GM12864 (cell line): ENCODE measurements around the gene SSTR5.
"Not testable (repeated sequence)": the region's sequence is repeated elsewhere in the genome, so short reads cannot be mapped to it uniquely, and the experiment has no call there.

Experiments
- DNase-seq: peaks from one replicate; pipeline ENCODE4 v3.0.0-alpha.2; 2011; ENCODE audit warnings: low read depth
- H3K4me3 ChIP-seq: 2 replicates; pipeline ENCODE4 v1.5.1; 2011; ENCODE audit warnings: mild to moderate bottlenecking, low read depth, low read length, control low read depth
- CTCF ChIP-seq: IDR thresholded peaks from 2 replicates; pipeline ENCODE4 v1.5.1; 2011; ENCODE audit warnings: low read depth, mild to moderate bottlenecking, moderate library complexity, low read length, control low read depth, inconsistent platforms; ENCODE audit errors: missing control alignments

The SSTR5 gene

GRCh38 chr16:1072526-1073261 lies at the start of gene SSTR5:
TSS of gene SSTR5 (plus strand) at chr16:1072747. CDS start at chr16:1078869, 6,122 bp downstream.
- DNase-seq: no peak
- H3K4me3 ChIP-seq: no peak within 1 kb of the TSS
- TF ChIP-seq CTCF: no peak

GRCh38 chr16:1024138-1024537 lies 48.4 kb upstream of the SSTR5 start:
- no peak for DNase-seq
- no peak overlapping the region for H3K4me3 ChIP-seq
- TF ChIP-seq CTCF: no peak

GRCh38 chr16:1025183-1025809 lies 47.3 kb upstream of the SSTR5 start:
- not testable (repeated sequence) for H3K4me3 ChIP-seq, DNase-seq

- H3K4me3 ChIP-seq: no peak overlapping the region
- TF ChIP-seq CTCF: no peak
- no peak for DNase-seq
These were observed 46.3 kb upstream of the SSTR5 start for GRCh38 chr16:1026057-1026783.

- H3K4me3 ChIP-seq: no peak overlapping the region
- no peak for DNase-seq
- TF ChIP-seq CTCF: no peak
These were observed 45.6 kb upstream of the SSTR5 start for GRCh38 chr16:1026784-1027500.

DNA sequence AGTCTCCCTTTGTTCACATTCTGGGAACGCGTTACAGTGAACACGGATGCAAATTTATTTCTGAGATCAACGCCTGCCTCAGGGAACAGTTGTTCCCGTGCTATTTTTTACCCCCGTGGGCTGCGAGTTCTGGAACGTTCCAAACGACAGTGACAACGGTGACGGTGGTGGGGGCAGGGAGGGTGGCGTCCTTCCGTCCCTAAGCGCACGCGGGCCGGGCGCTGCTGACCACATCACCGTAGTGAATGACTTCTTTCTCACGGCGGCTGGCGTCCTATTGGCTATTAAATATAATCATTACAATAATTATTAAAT lies 45.1 kb upstream of the SSTR5 start:
- H3K4me3 ChIP-seq: no peak overlapping the region
- no peak for TF ChIP-seq CTCF
- DNase-seq: no peak

GRCh38 chr16:1028056-1028455 lies 44.5 kb upstream of the SSTR5 start:
- no peak overlapping the region for H3K4me3 ChIP-seq
- DNase-seq: no peak
- no peak for TF ChIP-seq CTCF
